Thoracic aorta (tissue), 2 donors: ENCODE data around the gene PROZ. TPM values are rescaled to one million over a fixed set of nuclear protein-coding genes. Genes with fewer than 3 reads are reported as not detected.

Experiments
- total RNA-seq, 2 donors: library from RNA; depleted of rRNA; stranded (reverse); fragments of >200 nt; gene quantifications; one replicate each; pipeline versions ENCODE4 v1.1.0 to v1.2.3, GENCODE V29; 2016

The PROZ gene
- total RNA-seq, 2 donors from 2014 or later, result not detected

Other genes starting within 250 kb of the PROZ start
- gene MCF2L, start 189.4 kb upstream of the PROZ start, total RNA-seq, result 10 to 100 TPM; 34.9 to 49.2 TPM
- not detected for gene F7, start 52.9 kb upstream of the PROZ start, total RNA-seq
- gene F10, start 35.8 kb upstream of the PROZ start, total RNA-seq, result 10 to 100 TPM; 25.5 to 31.5 TPM
- 10 to 100 TPM; 46.8 to 55.4 TPM for gene PCID2, start 50.0 kb downstream of the PROZ start, total RNA-seq
- gene CUL4A, start 51.0 kb downstream of the PROZ start, total RNA-seq, result 100 to 1,000 TPM; 112 to 156 TPM
- 100 to 1,000 TPM; 145 to 210 TPM for gene LAMP1, start 138.6 kb downstream of the PROZ start, total RNA-seq
- 1 to 10 TPM; 1.9 to 5.6 TPM for gene GRTP1, start 205.5 kb downstream of the PROZ start, total RNA-seq